Neural cell (in vitro differentiated cells): ENCODE results near the gene IPO9.

Source experiments
- EP300 ChIP-seq: fragments of 450-650 bp; conservative IDR thresholded peaks from 2 replicates; pipeline ENCODE4 v1.6.1; 2014; ENCODE audit warnings: antibody characterized with exemption, mild to moderate bottlenecking, moderate library complexity; ENCODE audit not compliant: poor library complexity, severe bottlenecking
- EZH2 ChIP-seq: fragments of 200-600, 300-800 bp; shearing (Covaris generic), sonication (generic); IDR thresholded peaks from 2 replicates; pipeline ENCODE4 v1.6.1; 2014; ENCODE audit warnings: antibody characterized with exemption, low read length, borderline replicate concordance, mild to moderate bottlenecking; ENCODE audit not compliant: insufficient read depth, poor library complexity, severe bottlenecking
- TF ChIP-seq, protein P1 (sequence below): fragments of 450-650 bp; IDR thresholded peaks from 2 replicates; pipeline ENCODE4 v1.5.1; 2014; ENCODE audit warnings: antibody characterized with exemption, mild to moderate bottlenecking, moderate library complexity; ENCODE audit not compliant: poor library complexity, severe bottlenecking

DNA sequence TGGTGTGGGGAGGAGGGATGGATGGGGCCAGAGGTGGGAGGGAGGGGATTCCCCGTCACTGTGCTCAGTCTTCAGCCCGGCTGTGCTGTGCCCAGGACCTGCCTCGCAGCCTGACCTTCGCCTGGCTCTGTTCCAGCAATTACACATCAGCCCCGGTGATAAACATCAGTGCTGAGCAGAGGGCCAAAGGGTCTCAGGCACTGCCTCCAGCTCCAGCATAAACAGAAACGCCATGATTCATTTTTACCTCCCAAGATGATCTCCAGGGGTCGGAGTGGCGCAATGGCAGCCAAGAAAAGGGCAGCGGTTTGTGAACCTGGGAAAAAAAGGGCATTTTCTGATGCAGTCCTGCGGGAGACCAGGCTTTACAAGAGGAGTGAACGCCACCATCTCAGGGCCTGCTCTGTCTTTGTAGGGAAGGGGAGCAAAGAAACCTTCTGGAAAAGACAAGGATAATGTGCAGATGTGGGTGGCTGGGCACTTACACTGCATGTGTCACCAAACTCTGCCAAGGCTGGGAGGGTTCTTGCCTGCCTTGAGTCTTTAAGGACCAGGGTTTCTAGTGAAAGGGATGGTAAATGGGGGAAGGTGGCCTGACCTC, 87.8 kb downstream of the IPO9 start:
- TF ChIP-seq, protein P1, sequence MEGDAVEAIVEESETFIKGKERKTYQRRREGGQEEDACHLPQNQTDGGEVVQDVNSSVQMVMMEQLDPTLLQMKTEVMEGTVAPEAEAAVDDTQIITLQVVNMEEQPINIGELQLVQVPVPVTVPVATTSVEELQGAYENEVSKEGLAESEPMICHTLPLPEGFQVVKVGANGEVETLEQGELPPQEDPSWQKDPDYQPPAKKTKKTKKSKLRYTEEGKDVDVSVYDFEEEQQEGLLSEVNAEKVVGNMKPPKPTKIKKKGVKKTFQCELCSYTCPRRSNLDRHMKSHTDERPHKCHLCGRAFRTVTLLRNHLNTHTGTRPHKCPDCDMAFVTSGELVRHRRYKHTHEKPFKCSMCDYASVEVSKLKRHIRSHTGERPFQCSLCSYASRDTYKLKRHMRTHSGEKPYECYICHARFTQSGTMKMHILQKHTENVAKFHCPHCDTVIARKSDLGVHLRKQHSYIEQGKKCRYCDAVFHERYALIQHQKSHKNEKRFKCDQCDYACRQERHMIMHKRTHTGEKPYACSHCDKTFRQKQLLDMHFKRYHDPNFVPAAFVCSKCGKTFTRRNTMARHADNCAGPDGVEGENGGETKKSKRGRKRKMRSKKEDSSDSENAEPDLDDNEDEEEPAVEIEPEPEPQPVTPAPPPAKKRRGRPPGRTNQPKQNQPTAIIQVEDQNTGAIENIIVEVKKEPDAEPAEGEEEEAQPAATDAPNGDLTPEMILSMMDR: no peak
- TF ChIP-seq EP300 (no peak), EZH2 (no peak)
